ENCODE data around the gene MTMR11. TPM values are rescaled to one million over a fixed set of nuclear protein-coding genes. Genes with fewer than 3 reads are reported as not detected.

The MTMR11 gene
- total and polyA plus RNA-seq, 9 of the 15 experiments (the other 6 are each of a cell fraction or from before 2014, with no cell fraction given): 0.09 to 1.6 (median 0.51) TPM

- TF ChIP-seq, protein P1, sequence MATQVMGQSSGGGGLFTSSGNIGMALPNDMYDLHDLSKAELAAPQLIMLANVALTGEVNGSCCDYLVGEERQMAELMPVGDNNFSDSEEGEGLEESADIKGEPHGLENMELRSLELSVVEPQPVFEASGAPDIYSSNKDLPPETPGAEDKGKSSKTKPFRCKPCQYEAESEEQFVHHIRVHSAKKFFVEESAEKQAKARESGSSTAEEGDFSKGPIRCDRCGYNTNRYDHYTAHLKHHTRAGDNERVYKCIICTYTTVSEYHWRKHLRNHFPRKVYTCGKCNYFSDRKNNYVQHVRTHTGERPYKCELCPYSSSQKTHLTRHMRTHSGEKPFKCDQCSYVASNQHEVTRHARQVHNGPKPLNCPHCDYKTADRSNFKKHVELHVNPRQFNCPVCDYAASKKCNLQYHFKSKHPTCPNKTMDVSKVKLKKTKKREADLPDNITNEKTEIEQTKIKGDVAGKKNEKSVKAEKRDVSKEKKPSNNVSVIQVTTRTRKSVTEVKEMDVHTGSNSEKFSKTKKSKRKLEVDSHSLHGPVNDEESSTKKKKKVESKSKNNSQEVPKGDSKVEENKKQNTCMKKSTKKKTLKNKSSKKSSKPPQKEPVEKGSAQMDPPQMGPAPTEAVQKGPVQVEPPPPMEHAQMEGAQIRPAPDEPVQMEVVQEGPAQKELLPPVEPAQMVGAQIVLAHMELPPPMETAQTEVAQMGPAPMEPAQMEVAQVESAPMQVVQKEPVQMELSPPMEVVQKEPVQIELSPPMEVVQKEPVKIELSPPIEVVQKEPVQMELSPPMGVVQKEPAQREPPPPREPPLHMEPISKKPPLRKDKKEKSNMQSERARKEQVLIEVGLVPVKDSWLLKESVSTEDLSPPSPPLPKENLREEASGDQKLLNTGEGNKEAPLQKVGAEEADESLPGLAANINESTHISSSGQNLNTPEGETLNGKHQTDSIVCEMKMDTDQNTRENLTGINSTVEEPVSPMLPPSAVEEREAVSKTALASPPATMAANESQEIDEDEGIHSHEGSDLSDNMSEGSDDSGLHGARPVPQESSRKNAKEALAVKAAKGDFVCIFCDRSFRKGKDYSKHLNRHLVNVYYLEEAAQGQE (IDR thresholded peaks at IDR 0.05; ENCODE audit: borderline replicate concordance): no peak
- TF ChIP-seq, protein P1 (CRISPR knock-in tag; IDR thresholded peaks at IDR 0.05; ENCODE audit: low read depth): no peak
- TF ChIP-seq, protein P2, sequence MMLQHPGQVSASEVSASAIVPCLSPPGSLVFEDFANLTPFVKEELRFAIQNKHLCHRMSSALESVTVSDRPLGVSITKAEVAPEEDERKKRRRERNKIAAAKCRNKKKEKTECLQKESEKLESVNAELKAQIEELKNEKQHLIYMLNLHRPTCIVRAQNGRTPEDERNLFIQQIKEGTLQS (IDR thresholded peaks at IDR 0.05): no peak
- TF ChIP-seq, protein P2 (CRISPR knock-in tag; conservative IDR thresholded peaks at IDR 0.05): no peak
- TF ChIP-seq ZNF140 (CRISPR knock-in tag; IDR thresholded peaks at IDR 0.05) (no peak), ESRRB (CRISPR knock-in tag; IDR thresholded peaks at IDR 0.05; ENCODE audit: borderline replicate concordance) (no peak), TFE3 (CRISPR knock-in tag; IDR thresholded peaks at IDR 0.05) (no peak), ZNF384 (IDR thresholded peaks at IDR 0.05; ENCODE audit: low read depth, low read length) (no peak), NONO (IDR thresholded peaks at IDR 0.05; ENCODE audit: low read depth in 2 of 2, low read length in 1 of 2) (no peak), NFIX (CRISPR knock-in tag; IDR thresholded peaks at IDR 0.05; ENCODE audit: low read depth) (no peak), ZNF197 (CRISPR knock-in tag; IDR thresholded peaks at IDR 0.05; ENCODE audit: low read depth) (no peak), TRIM24 (IDR thresholded peaks at IDR 0.05) (no peak)
- TF ChIP-seq, protein P3, sequence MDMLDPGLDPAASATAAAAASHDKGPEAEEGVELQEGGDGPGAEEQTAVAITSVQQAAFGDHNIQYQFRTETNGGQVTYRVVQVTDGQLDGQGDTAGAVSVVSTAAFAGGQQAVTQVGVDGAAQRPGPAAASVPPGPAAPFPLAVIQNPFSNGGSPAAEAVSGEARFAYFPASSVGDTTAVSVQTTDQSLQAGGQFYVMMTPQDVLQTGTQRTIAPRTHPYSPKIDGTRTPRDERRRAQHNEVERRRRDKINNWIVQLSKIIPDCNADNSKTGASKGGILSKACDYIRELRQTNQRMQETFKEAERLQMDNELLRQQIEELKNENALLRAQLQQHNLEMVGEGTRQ (CRISPR knock-in tag; IDR thresholded peaks at IDR 0.05): no peak
Observed at GRCh38 chr1:149979245-149979971, 42.7 kb upstream of the MTMR11 start (continued).

Measured in K562 (cell line).